GM13977 (cell line): ENCODE results near the gene CYTH4.

ENCODE experiments used
- DNase-seq: peaks from one replicate; pipeline ENCODE4 v3.0.0; 2012; ENCODE audit warnings: low spot score
- in situ Hi-C: fragments of 300-500 bp; cut with MboI; formaldehyde crosslinking; loops from one replicate; pipeline ENCODE4 v1.12.0; 2022; ENCODE audit warnings: low sequenced_read_pairs, low pct_unique_long_range_greater_than_20kb, mixed read lengths, inconsistent platforms; ENCODE audit not compliant: unreplicated experiment
- TF ChIP-seq, protein P1 (sequence below): IDR thresholded peaks from 2 replicates; pipeline ENCODE4 v1.5.1; 2012; ENCODE audit warnings: mild to moderate bottlenecking, control low read depth; ENCODE audit not compliant: insufficient read depth; ENCODE audit errors: extremely low read depth, missing control alignments

The CYTH4 gene

DNA sequence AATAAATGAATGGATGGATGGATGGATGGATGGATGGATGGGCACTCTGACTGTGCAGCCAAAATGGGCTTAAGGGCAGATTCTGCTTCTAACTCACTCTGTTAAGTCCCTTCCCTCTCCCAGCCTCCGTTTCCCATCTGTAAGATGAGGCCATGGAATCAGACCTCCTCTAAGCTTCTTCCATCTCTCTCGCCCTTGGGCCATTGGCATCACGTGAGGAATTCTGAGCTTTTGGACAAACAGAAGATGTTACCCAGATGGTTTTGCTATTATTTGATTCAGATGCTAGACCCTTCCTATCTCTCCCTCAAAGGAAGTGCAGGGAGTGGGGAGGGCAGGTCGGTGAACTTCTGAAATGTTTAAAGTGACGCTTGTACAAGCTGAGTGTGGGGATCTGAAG lies 4.0 kb upstream of the CYTH4 start:
- TF ChIP-seq, protein P1, sequence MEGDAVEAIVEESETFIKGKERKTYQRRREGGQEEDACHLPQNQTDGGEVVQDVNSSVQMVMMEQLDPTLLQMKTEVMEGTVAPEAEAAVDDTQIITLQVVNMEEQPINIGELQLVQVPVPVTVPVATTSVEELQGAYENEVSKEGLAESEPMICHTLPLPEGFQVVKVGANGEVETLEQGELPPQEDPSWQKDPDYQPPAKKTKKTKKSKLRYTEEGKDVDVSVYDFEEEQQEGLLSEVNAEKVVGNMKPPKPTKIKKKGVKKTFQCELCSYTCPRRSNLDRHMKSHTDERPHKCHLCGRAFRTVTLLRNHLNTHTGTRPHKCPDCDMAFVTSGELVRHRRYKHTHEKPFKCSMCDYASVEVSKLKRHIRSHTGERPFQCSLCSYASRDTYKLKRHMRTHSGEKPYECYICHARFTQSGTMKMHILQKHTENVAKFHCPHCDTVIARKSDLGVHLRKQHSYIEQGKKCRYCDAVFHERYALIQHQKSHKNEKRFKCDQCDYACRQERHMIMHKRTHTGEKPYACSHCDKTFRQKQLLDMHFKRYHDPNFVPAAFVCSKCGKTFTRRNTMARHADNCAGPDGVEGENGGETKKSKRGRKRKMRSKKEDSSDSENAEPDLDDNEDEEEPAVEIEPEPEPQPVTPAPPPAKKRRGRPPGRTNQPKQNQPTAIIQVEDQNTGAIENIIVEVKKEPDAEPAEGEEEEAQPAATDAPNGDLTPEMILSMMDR = no peak
- in situ Hi-C loops = no loop called here
- no peak for DNase-seq

DNA sequence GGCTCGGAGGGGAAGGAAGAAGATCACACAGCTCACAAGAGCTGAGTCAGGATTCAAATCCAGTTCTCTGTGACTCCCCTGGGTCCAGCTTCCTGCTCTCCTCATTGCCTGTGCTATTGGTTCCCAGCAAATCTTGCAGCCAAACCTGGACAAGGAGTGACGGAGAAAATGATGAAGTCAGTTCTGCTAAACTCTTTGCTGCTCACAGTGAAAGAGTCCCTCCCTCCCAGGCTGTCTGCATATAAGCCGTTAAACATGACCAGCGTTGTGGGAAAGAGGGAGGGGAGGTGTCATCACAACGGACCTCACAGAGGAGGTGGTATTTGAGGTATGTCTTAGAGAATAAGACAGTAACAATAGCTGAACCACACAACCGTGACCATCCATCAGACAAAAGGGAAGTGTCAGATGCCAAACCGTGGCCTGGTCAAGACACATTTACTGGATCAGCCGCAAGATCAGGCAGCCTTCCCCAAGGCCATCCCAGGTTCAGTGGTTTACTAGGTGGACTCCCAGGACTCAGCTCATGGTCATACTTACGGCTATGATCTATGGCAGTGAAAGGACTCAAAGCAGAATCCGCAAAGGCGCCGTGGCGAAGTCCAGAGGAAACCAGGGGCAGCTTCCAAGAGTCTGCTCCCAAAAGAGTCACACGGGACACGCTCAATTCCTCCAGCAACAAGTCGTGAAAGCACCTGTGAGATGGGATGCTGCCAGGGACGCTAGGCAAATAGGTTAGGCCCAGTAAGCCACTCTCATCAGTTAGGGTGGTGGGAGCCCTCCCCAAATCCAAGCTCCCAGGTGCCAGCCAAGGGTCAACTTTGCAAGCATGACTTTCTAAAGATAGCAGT lies 2.8 kb upstream of the CYTH4 start:
- TF ChIP-seq, protein P1 = no peak
- DNase-seq = no peak
- in situ Hi-C loops = no loop called here

DNA sequence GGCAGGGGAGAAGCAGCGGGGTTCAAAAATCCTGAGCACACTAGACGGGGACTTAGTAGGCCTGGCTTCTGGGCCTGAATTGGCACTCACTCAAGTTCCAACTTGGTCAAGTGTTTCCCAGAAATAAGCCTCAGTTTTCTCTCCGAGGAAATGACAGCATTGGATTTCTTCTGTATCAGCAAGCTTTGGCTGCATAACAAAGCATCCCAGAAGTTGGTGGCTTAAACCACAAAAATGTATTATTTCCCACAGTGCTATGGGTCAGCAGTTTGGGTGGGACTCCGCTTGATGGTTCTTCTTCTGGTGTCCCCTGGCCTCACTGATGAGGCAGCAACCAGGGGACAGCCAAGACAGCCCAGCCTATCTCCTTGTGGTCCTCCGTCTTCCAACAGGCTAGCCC lies 1.6 kb upstream of the CYTH4 start:
- DNase-seq = no peak
- in situ Hi-C loops = no loop called here
- TF ChIP-seq, protein P1 = no peak

DNA sequence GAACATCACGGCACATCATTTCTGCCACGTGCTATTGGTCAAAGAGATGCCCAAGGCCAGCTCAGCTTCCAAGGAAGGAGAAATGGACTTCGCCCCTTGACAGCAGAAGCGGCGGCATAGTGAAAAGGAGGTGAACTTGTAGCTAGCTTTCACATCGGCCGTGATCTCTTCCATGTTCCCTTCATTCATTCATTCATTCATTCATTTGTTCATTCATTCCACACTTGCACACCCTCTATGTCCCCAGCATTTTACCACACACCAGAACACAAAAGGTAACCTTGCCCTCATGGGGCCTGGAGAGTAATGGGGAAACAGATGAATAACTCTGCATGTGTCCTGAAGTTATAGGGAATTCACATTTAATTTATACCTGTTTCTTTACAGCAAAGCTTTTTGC lies 1.1 kb upstream of the CYTH4 start:
- no peak for DNase-seq
- TF ChIP-seq, protein P1 = no peak
- in situ Hi-C loops = no loop called here

DNA sequence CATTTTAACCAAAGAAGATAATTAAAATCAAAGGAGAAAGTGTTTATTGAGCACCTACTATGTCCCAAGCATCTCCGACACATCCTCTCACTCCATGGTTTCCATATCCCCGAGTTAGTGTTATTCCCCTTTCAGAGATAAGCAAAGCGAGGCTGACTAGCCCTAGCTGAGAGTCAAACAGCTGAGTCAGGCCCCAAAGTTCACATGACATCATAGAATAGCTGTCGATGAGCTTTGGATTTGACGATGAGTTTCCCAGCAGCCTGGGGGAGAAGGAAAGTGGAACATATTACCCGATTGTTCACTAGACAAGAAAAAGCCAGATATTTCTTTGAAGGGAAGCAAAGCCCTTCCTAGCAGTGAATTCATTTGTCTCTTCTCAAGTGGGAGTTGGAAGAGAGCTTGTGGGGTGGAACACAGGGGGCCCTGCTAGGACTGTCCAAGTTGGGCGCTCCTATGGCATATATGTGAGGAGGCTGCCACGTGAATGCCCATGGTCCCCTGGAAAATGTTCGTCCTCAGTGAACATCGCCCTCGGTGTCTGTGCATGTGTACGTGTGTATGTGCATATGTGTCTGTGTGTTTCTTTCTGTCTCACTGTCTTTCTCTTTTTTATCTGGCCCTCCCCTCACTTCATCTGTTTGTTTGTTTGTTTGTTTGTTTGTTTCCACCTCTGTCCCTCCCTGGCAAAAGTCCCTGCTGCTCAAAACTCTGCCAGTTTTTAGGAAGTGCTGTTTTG lies 493 bp upstream of the CYTH4 start:
- in situ Hi-C loops = no loop called here
- no peak for DNase-seq
- TF ChIP-seq, protein P1 = no peak

DNA sequence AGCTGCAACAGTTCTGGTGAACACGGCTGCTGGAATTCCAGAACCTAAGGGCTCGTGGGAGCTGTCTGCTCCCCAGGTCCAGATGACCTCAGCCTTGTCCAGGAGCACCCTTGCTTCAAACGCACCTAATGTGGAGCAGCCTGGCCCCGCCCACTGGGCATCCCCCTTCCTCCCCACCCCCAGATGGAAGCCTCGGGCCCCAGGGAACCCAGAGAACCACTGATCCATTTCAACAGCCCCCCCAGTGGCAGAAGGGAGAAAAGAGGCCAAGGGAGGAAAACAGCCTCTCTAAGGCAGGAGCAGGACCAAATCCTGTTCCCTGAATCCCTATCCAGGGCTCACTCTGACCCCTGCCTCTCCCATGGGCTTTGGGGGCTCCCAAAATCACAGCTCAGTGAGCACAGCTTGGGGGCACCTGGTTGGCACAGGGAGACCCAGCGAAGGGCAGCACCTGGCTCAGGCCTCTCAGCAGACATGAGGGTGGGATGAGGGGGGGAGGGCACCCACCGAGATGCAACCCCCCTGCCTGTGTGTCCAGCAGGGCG lies 1.2 kb downstream of the CYTH4 start:
- no peak for DNase-seq
- in situ Hi-C loops = no loop called here
- TF ChIP-seq, protein P1 = peak; percentile 57
